GM18861 (cell line): ENCODE measurements around the gene BCKDHB.
"Not testable (repeated sequence)": the region's sequence is repeated elsewhere in the genome, so short reads cannot be mapped to it uniquely, and the experiment has no call there.

Experiments
- ATAC-seq: cut with Tn5 transposase; IDR thresholded peaks from one replicate; pipeline ENCODE4 v1.9.1; 2021; ENCODE audit not compliant: unreplicated experiment

The BCKDHB gene

GRCh38 chr6:80254716-80255115 is 148.2 kb downstream of the BCKDHB start:
- no peak for ATAC-seq

GRCh38 chr6:80256691-80257090 is 150.2 kb downstream of the BCKDHB start:
- no peak for ATAC-seq

GRCh38 chr6:80259118-80259517 is 152.6 kb downstream of the BCKDHB start:
- no peak for ATAC-seq

GRCh38 chr6:80263585-80263984 is 157.1 kb downstream of the BCKDHB start:
- no peak for ATAC-seq

- no peak for ATAC-seq
Measured at GRCh38 chr6:80268865-80269730, 162.6 kb downstream of the BCKDHB start.

GRCh38 chr6:80271074-80271473 is 164.6 kb downstream of the BCKDHB start:
- ATAC-seq: no peak

- no peak for ATAC-seq
Measured at GRCh38 chr6:80272988-80273387, 166.5 kb downstream of the BCKDHB start.

- ATAC-seq: no peak
Measured at GRCh38 chr6:80276861-80277260, 170.4 kb downstream of the BCKDHB start.

- no peak for ATAC-seq
Measured at GRCh38 chr6:80277501-80277900, 171.0 kb downstream of the BCKDHB start.

GRCh38 chr6:80280262-80281010 is 174.0 kb downstream of the BCKDHB start:
- no peak for ATAC-seq

- ATAC-seq: no peak
Measured at GRCh38 chr6:80282913-80283554, 176.6 kb downstream of the BCKDHB start.

GRCh38 chr6:80287112-80287511 is 180.6 kb downstream of the BCKDHB start:
- no peak for ATAC-seq

GRCh38 chr6:80287607-80288006 is 181.1 kb downstream of the BCKDHB start:
- ATAC-seq: no peak

- no peak for ATAC-seq
Measured at GRCh38 chr6:80289727-80290126, 183.3 kb downstream of the BCKDHB start.

- ATAC-seq: not testable (repeated sequence)
Measured at GRCh38 chr6:80294531-80294930, 188.1 kb downstream of the BCKDHB start.

GRCh38 chr6:80302716-80303115 is 196.2 kb downstream of the BCKDHB start:
- no peak for ATAC-seq

- ATAC-seq: no peak
Measured at GRCh38 chr6:80304014-80304413, 197.5 kb downstream of the BCKDHB start.

GRCh38 chr6:80314531-80314930 is 208.1 kb downstream of the BCKDHB start:
- ATAC-seq: no peak

GRCh38 chr6:80316686-80317231 is 210.3 kb downstream of the BCKDHB start:
- no peak for ATAC-seq

GRCh38 chr6:80319196-80319595 is 212.7 kb downstream of the BCKDHB start:
- no peak for ATAC-seq

GRCh38 chr6:80321011-80321410 is 214.5 kb downstream of the BCKDHB start:
- ATAC-seq: no peak
